ENCODE results near the gene TNNT3.

TNNT3 gene

DNA sequence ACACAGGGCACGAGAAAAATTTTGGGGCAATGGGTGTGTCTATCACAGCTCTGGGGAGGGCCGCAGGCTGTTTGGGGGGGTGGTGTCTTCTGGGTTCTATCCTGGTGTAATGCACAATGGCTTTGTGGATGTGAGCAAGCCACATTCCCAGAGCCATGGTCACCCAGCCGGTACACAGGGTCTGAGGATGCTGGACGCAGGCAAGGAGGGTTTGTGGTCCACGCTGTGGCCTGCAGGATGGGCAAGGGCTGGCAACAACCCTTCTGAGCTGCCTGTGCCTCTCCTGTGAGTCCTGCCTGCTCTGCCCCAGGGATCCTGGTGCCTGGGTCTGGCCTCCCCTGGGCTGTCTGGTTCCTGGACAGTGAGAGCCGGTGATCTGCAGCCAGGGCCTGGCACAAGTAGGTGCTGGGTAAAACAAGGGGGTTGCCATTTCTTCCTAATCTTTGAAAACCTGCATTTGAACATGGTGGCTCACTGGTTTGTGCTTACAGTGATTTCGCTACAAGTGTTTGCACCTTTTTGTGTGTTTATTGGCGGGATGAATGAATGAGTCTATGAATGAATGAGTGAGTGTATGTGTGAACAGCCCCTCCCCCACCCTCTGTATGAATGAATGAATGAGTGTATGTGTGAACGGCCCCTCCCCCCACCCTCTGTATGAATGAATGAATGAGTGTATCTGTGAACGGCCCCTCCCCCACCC, 23.2 kb downstream of the TNNT3 start:
- no peak overlapping the region for H3K27ac ChIP-seq (ENCODE audit: low read depth, low read length)
- H3K36me3 ChIP-seq (ENCODE audit: control insufficient read depth, low read length): no peaks in the 10 kb centered on the region
- H3K4me1 ChIP-seq (ENCODE audit: control insufficient read depth, low read length): no peaks in the 10 kb centered on the region
- H4K20me1 ChIP-seq (ENCODE audit: control insufficient read depth, insufficient read depth, low read depth, low read length): no peaks in the 10 kb centered on the region
- H3K9me3 ChIP-seq (ENCODE audit: control insufficient read depth, insufficient read depth, low read length): no peaks in the 10 kb centered on the region
- no peaks in the 10 kb centered on the region for H3K79me2 ChIP-seq (ENCODE audit: control insufficient read depth, low read length)
- H3K27me3 ChIP-seq (ENCODE audit: control insufficient read depth, low read length): no peaks in the 10 kb centered on the region
- H3K4me2 ChIP-seq (ENCODE audit: low read length): no peak overlapping the region
- TF ChIP-seq EZH2phosphoT487 (IDR thresholded peaks at IDR 0.05; ENCODE audit: borderline replicate concordance, low read length) (no peak), CTCF (IDR thresholded peaks at IDR 0.05; ENCODE audit: low read depth, low read length, poor library complexity, severe bottlenecking) (no peak)
- no peaks in the 10 kb centered on the region for H3F3A ChIP-seq (ENCODE audit: control insufficient read depth, insufficient read depth)
- no peak overlapping the region for H3K4me3 ChIP-seq (ENCODE audit: low read length)
- H3K9me2 ChIP-seq (replicated peaks; ENCODE audit: control insufficient read depth, low read length): no peaks in the 10 kb centered on the region

DNA sequence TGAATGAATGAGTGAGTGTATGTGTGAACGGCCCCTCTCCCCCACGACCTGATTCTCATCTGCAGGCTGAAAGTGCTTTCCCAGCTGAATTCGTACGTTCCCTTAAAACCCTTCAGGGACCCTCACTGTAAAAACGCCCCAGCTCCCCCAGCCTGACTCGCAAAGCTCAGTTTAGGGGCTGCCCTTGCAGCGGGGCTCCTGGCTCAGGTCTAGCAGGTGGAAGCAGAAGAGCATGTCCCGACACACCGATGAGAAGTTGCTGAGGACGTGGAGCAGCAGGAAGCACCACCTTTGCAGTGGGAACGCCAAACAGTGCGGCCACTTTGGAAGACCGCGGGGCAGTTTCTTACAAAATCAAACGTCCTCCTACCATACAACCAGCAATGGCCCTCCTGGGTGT, 24.1 kb downstream of the TNNT3 start:
- Histone ChIP-seq H3K9me2 (replicated peaks; ENCODE audit: control insufficient read depth, low read length) (no peaks in the 10 kb centered on the region), H3K27me3 (ENCODE audit: control insufficient read depth, low read length) (no peaks in the 10 kb centered on the region), H3K79me2 (ENCODE audit: control insufficient read depth, low read length) (no peaks in the 10 kb centered on the region), H3K4me1 (ENCODE audit: control insufficient read depth, low read length) (no peaks in the 10 kb centered on the region), H3K9me3 (ENCODE audit: control insufficient read depth, insufficient read depth, low read length) (no peaks in the 10 kb centered on the region), H3K36me3 (ENCODE audit: control insufficient read depth, low read length) (no peaks in the 10 kb centered on the region), H3K4me3 (ENCODE audit: low read length) (no peak overlapping the region), H3K4me2 (ENCODE audit: low read length) (no peak overlapping the region), H3K27ac (ENCODE audit: low read depth, low read length) (no peak overlapping the region), H3F3A (ENCODE audit: control insufficient read depth, insufficient read depth) (no peaks in the 10 kb centered on the region), H4K20me1 (ENCODE audit: control insufficient read depth, insufficient read depth, low read depth, low read length) (no peaks in the 10 kb centered on the region)
- TF ChIP-seq CTCF (IDR thresholded peaks at IDR 0.05; ENCODE audit: low read depth, low read length, poor library complexity, severe bottlenecking): no peak
- no peak for TF ChIP-seq EZH2phosphoT487 (IDR thresholded peaks at IDR 0.05; ENCODE audit: borderline replicate concordance, low read length)

- Histone ChIP-seq H3K79me2 (ENCODE audit: control insufficient read depth, low read length) (no peaks in the 10 kb centered on the region), H3K36me3 (ENCODE audit: control insufficient read depth, low read length) (no peaks in the 10 kb centered on the region), H3F3A (ENCODE audit: control insufficient read depth, insufficient read depth) (no peaks in the 10 kb centered on the region), H4K20me1 (ENCODE audit: control insufficient read depth, insufficient read depth, low read depth, low read length) (no peaks in the 10 kb centered on the region), H3K4me1 (ENCODE audit: control insufficient read depth, low read length) (no peaks in the 10 kb centered on the region), H3K9me2 (replicated peaks; ENCODE audit: control insufficient read depth, low read length) (no peaks in the 10 kb centered on the region), H3K27ac (ENCODE audit: low read depth, low read length) (no peak overlapping the region), H3K9me3 (ENCODE audit: control insufficient read depth, insufficient read depth, low read length) (no peaks in the 10 kb centered on the region), H3K4me2 (ENCODE audit: low read length) (no peak overlapping the region), H3K4me3 (ENCODE audit: low read length) (no peak overlapping the region), H3K27me3 (ENCODE audit: control insufficient read depth, low read length) (no peaks in the 10 kb centered on the region)
- TF ChIP-seq EZH2phosphoT487 (IDR thresholded peaks at IDR 0.05; ENCODE audit: borderline replicate concordance, low read length) (no peak), CTCF (IDR thresholded peaks at IDR 0.05; ENCODE audit: low read depth, low read length, poor library complexity, severe bottlenecking) (no peak)
These were observed 24.5 kb downstream of the TNNT3 start for GRCh38 chr11:1943977-1944376.
